PC-9 (cell line): ENCODE data around the gene PLA2G7.

ENCODE experiments used
- CTCF ChIP-seq: fragments of 200-600 bp; sonication (generic); conservative IDR thresholded peaks from 2 replicates; pipeline ENCODE4 v1.6.1; 2017; ENCODE audit warnings: mixed run types, antibody characterized with exemption, mild to moderate bottlenecking, moderate library complexity
- EZH2 ChIP-seq: fragments of 200-600 bp; sonication (generic); IDR thresholded peaks from 2 replicates; pipeline ENCODE4 v1.8.0; 2017; ENCODE audit warnings: antibody characterized with exemption, low read depth

DNA sequence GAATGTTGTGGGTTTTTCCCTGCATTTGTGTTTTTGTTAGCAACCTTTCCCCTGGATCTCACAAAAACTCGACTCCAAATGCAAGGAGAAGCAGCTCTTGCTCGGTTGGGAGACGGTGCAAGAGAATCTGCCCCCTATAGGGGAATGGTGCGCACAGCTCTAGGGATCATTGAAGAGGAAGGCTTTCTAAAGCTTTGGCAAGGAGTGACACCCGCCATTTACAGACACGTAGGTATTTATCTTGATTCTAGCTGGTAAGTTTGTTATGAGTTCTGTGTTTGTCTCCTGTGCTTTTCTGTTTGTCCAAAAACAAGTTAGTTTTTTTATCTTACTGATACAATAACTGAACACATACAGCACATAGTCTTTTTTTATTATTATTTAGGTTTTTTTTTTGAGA lies 79.4 kb downstream of the PLA2G7 start:
- TF ChIP-seq CTCF (peak; percentile 36; the same call in 1 of the 2 replicates), EZH2 (no peak)
